CD4-positive, alpha-beta T cell (primary cell): ENCODE measurements around the gene ASB9. TPM values are rescaled to one million over a fixed set of nuclear protein-coding genes. Genes with fewer than 3 reads are reported as not detected.

ENCODE experiments used
- ATAC-seq: fragments of 200-7000 bp; cut with Tn5 transposase; one replicate; pipeline ENCODE4 v1.10.0; 2022; ENCODE audit warnings: mild to moderate bottlenecking; ENCODE audit not compliant: poor library complexity
- CTCF ChIA-PET: fragments of 350-600 bp; sonication (Branson Sonifier 250); formaldehyde crosslinking; loops from one replicate; lab custom pipeline; 2021; ENCODE audit warnings: antibody characterized with exemption, inconsistent platforms; lab: Charles Lee
- POLR2A ChIA-PET: fragments of 350-600 bp; sonication (Branson Sonifier 250); formaldehyde crosslinking; loops from one replicate; lab custom pipeline; 2021; ENCODE audit warnings: antibody characterized with exemption, inconsistent platforms; lab: Charles Lee
- DNase-seq, 14 experiments: peaks; one replicate each; pipeline ENCODE4 v3.0.0-alpha.2; 2013 to 2020; ENCODE audit warnings: mixed read lengths in 2 of 14
- H3K27ac ChIP-seq, 2 donors: one replicate each; pipeline versions ENCODE4 v1.5.1 to v1.7.0; 2013; ENCODE audit warnings: low read length in 2 of 2, low read depth in 1 of 2, mild to moderate bottlenecking in 1 of 2
- H3K27me3 ChIP-seq, 2 experiments: 1 replicate in 1 of 2; 2 replicates in 1 of 2; pipeline versions ENCODE4 v1.6.1 to v1.7.0; 2013; ENCODE audit warnings: low read length in 2 of 2, control low read depth in 1 of 2, mild to moderate bottlenecking in 1 of 2, moderate library complexity in 1 of 2; ENCODE audit not compliant: insufficient read depth in 2 of 2, control insufficient read depth in 1 of 2
- H3K36me3 ChIP-seq: one replicate; pipeline ENCODE4 v1.6.1; 2013; ENCODE audit warnings: low read length, control low read depth; ENCODE audit not compliant: insufficient read depth
- H3K4me1 ChIP-seq: one replicate; pipeline ENCODE4 v1.6.1; 2013; ENCODE audit warnings: low read length, control low read depth; ENCODE audit not compliant: insufficient read depth
- H3K4me3 ChIP-seq: one replicate; pipeline ENCODE4 v1.5.1; 2013; ENCODE audit warnings: mild to moderate bottlenecking, low read length, moderate library complexity
- H3K9me3 ChIP-seq, 2 experiments: 1 replicate in 1 of 2; 2 replicates in 1 of 2; pipeline versions ENCODE4 v1.6.1 to v1.7.0; 2013; ENCODE audit warnings: low read length in 2 of 2, mild to moderate bottlenecking in 2 of 2, control low read depth in 1 of 2, moderate library complexity in 1 of 2; ENCODE audit not compliant: control insufficient read depth in 1 of 2, insufficient read depth in 1 of 2
- H3K27ac Mint-ChIP-seq: one replicate; pipeline ENCODE4 v1.8.0; 2020; ENCODE audit warnings: mixed read lengths
- H3K27me3 Mint-ChIP-seq: one replicate; pipeline ENCODE4 v1.8.0; 2021; ENCODE audit warnings: mixed read lengths
- H3K36me3 Mint-ChIP-seq: one replicate; pipeline ENCODE4 v1.8.0; 2021; ENCODE audit warnings: low read depth, mixed read lengths
- H3K4me1 Mint-ChIP-seq: one replicate; pipeline ENCODE4 v1.8.0; 2021; ENCODE audit warnings: low read depth, mixed read lengths
- H3K4me3 Mint-ChIP-seq: one replicate; pipeline ENCODE4 v1.8.0; 2020; ENCODE audit warnings: mild to moderate bottlenecking, mixed read lengths
- H3K9me3 Mint-ChIP-seq: one replicate; pipeline ENCODE4 v1.8.0; 2020; ENCODE audit warnings: mixed read lengths
- intact Hi-C, 2 experiments: fragments of 100-400 bp; cut with DNase I in 1 of 2; cut with micrococcal nuclease in 1 of 2; formaldehyde crosslinking; loops; one replicate each; pipeline versions ENCODE4 v1.15.1 to v1.9.0; 2023 to 2025; cut with DNase I, micrococcal nuclease
- total RNA-seq, 174 experiments: library from RNA in 2 of 174; stranded (reverse) in 2 of 174; gene quantifications; one replicate each; pipeline ENCODE4 v1.2.3 and lab custom pipeline; 2021 to 2026
- TF ChIP-seq, protein P1 (sequence below): fragments of 200-600 bp; IDR thresholded peaks from one replicate; pipeline ENCODE4 v1.8.0; 2022; ENCODE audit warnings: antibody characterized with exemption, mild to moderate bottlenecking

Gene ASB9
- total RNA-seq, 2 experiments from 2014 or later = 0.14 TPM; not detected in 1

DNA sequence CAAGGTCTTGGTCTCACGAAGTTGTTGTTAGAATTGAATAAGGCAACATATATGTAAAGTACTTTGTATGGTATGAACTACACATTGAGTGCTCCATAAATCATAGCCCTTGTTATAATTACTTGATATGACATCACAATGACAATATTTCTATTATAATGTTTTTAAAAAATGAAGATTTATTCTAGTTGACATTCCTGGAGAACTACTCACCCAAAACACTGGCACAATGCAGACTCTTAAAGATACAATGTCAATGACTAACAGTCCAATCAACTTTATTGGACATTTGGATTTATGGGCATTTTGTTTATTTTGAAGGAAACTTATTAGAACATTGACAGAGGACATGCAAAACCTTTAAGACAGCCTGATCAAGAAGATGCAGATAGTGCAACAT is 55.3 kb downstream of the ASB9 start:
- TF ChIP-seq, protein P1, sequence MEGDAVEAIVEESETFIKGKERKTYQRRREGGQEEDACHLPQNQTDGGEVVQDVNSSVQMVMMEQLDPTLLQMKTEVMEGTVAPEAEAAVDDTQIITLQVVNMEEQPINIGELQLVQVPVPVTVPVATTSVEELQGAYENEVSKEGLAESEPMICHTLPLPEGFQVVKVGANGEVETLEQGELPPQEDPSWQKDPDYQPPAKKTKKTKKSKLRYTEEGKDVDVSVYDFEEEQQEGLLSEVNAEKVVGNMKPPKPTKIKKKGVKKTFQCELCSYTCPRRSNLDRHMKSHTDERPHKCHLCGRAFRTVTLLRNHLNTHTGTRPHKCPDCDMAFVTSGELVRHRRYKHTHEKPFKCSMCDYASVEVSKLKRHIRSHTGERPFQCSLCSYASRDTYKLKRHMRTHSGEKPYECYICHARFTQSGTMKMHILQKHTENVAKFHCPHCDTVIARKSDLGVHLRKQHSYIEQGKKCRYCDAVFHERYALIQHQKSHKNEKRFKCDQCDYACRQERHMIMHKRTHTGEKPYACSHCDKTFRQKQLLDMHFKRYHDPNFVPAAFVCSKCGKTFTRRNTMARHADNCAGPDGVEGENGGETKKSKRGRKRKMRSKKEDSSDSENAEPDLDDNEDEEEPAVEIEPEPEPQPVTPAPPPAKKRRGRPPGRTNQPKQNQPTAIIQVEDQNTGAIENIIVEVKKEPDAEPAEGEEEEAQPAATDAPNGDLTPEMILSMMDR = no peak
- ChIA-PET CTCF (no interaction called here), POLR2A (no interaction called here)
- ATAC-seq (no peak), DNase-seq (no peak)
- Mint-ChIP-seq H3K27me3 (no peaks in the 10 kb centered on the region), H3K27ac (no peak overlapping the region), H3K4me1 (no peaks in the 10 kb centered on the region), H3K4me3 (no peak overlapping the region), H3K36me3 (no peaks in the 10 kb centered on the region), H3K9me3 (no peaks in the 10 kb centered on the region)
- Histone ChIP-seq H3K4me1 (no peaks in the 10 kb centered on the region), H3K4me3 (no peak overlapping the region), H3K9me3 (no peaks in the 10 kb centered on the region), H3K27ac (no peak overlapping the region), H3K27me3 (no peaks in the 10 kb centered on the region), H3K36me3 (no peaks in the 10 kb centered on the region)
- intact Hi-C loops = no loop called here

DNA sequence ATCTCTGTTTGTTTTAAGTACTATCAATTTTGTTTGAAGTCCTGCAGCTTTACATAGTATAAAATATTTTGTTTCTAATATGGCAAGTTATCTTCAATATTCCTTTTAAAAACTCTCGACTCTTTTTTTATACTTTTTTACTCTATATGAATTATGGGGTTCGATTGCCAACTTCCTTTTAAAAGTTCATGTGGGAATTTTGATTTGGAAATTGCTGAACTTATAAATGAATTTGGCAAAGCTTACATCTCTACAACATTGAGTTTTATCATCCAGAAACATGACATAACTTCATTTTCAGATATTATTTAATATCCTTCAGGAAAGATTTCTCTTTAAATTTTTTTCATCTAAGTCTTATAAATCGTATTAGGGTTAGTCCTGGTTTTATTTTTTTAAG is 60.8 kb downstream of the ASB9 start:
- no peaks in the 10 kb centered on the region for H3K9me3 Mint-ChIP-seq
- TF ChIP-seq, protein P1 = no peak
- ChIA-PET POLR2A (no interaction called here), CTCF (no interaction called here)
- no peaks in the 10 kb centered on the region for H3K36me3 ChIP-seq
- H3K4me3 Mint-ChIP-seq = no peak overlapping the region
- H3K4me3 ChIP-seq = no peak overlapping the region
- H3K4me1 ChIP-seq = no peaks in the 10 kb centered on the region
- no peak overlapping the region for H3K27ac Mint-ChIP-seq
- peaks cover 26% of the 10 kb centered on the region for H3K4me1 Mint-ChIP-seq
- no peaks in the 10 kb centered on the region for H3K27me3 ChIP-seq
- ATAC-seq (no peak), DNase-seq (no peak)
- H3K27me3 Mint-ChIP-seq = no peaks in the 10 kb centered on the region
- no peak overlapping the region for H3K27ac ChIP-seq
- H3K36me3 Mint-ChIP-seq = no peaks in the 10 kb centered on the region
- no peaks in the 10 kb centered on the region for H3K9me3 ChIP-seq
- intact Hi-C loops = no loop called here

DNA sequence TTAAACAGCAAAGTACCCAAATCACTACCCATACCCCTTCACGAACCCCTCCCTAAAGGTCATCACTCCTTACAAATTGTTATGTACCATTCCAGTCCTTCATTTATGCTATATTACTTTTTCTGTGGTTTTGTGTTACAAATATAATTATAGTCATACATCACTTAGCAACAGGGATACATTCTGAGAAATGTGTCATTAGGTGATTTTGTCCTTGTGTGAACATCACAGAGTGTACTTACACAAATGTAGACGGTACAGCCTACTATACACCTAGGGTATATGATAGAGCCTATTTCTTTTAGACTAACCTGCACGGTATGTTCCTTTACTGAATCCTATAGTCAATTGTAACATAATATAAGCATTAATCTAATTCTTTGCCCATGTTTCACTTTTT is 61.9 kb downstream of the ASB9 start:
- ATAC-seq = no peak
- intact Hi-C loops = no loop called here
- no peak overlapping the region for H3K4me3 Mint-ChIP-seq
- peaks cover 6% of the 10 kb centered on the region for H3K4me1 ChIP-seq
- ChIA-PET CTCF (no interaction called here), POLR2A (no interaction called here)
- no peak overlapping the region for H3K27ac ChIP-seq
- no peaks in the 10 kb centered on the region for H3K9me3 ChIP-seq
- H3K4me1 Mint-ChIP-seq = peaks cover 37% of the 10 kb centered on the region
- H3K9me3 Mint-ChIP-seq = no peaks in the 10 kb centered on the region
- H3K36me3 Mint-ChIP-seq = no peaks in the 10 kb centered on the region
- no peaks in the 10 kb centered on the region for H3K27me3 Mint-ChIP-seq
- TF ChIP-seq, protein P1 = no peak
- no peak overlapping the region for H3K27ac Mint-ChIP-seq
- H3K36me3 ChIP-seq = no peaks in the 10 kb centered on the region
- H3K4me3 ChIP-seq = no peak overlapping the region
- no peaks in the 10 kb centered on the region for H3K27me3 ChIP-seq
- no peak for DNase-seq
